Bronchial epithelial cell (primary cell): ENCODE results near the gene CLDN1. TPM values are rescaled to one million over a fixed set of nuclear protein-coding genes. Genes with fewer than 3 reads are reported as not detected.

ENCODE experiments used
- DNase-seq: peaks from one replicate; pipeline ENCODE4 v3.0.0-alpha.2; 2010; ENCODE audit warnings: low read depth
- FAIRE-seq: peaks from 2 replicates; lab custom pipeline; 2011; peaks lifted over from hg19 to GRCh38; lab: Jason Lieb, UNC
- H3K27me3 ChIP-seq: 2 replicates; pipeline ENCODE4 v1.5.1; 2011; ENCODE audit warnings: low read length; ENCODE audit not compliant: control insufficient read depth, insufficient read depth
- H3K36me3 ChIP-seq: 2 replicates; pipeline ENCODE4 v1.5.1; 2011; ENCODE audit warnings: low read length; ENCODE audit not compliant: control insufficient read depth, insufficient read depth
- H3K4me3 ChIP-seq: 2 replicates; pipeline ENCODE4 v1.5.1; 2011; ENCODE audit warnings: mild to moderate bottlenecking, low read depth, low read length, control low read depth
- CTCF ChIP-seq: IDR thresholded peaks from 2 replicates; pipeline ENCODE4 v1.5.1; 2011; ENCODE audit warnings: mild to moderate bottlenecking, moderate library complexity, low read length, control low read depth, inconsistent platforms; ENCODE audit not compliant: insufficient read depth, severe bottlenecking
- total RNA-seq: library from RNA; depleted of rRNA; stranded (reverse); fragments of >200 nt; gene quantifications from 2 replicates; pipeline ENCODE4 v1.2.1, GENCODE V29; 2014

CLDN1 gene
- total RNA-seq, 1 donor from 2014 or later = 26.6 TPM

GRCh38 chr3:190320594-190321362 is 1.5 kb downstream of the CLDN1 start:
- Histone ChIP-seq H3K36me3 (no peaks in the 10 kb centered on the region), H3K4me3 (peak overlapping the region; percentile 85), H3K27me3 (no peaks in the 10 kb centered on the region)
- no peak for TF ChIP-seq CTCF
- no peak for FAIRE-seq
- DNase-seq = no peak

GRCh38 chr3:190319660-190320059 is 2.6 kb downstream of the CLDN1 start:
- Histone ChIP-seq H3K36me3 (no peaks in the 10 kb centered on the region), H3K4me3 (peak overlapping the region; percentile 24), H3K27me3 (no peaks in the 10 kb centered on the region)
- FAIRE-seq (peak; percentile 68), DNase-seq (peak; percentile 99)
- TF ChIP-seq CTCF = no peak

GRCh38 chr3:190318666-190319065 is 3.6 kb downstream of the CLDN1 start:
- no peak for TF ChIP-seq CTCF
- Histone ChIP-seq H3K27me3 (no peaks in the 10 kb centered on the region), H3K36me3 (no peaks in the 10 kb centered on the region), H3K4me3 (no peak overlapping the region)
- peak; percentile 78 for DNase-seq
- peak; percentile 18 for FAIRE-seq

- no peak for FAIRE-seq
Measured at GRCh38 chr3:190314741-190315140, 7.5 kb downstream of the CLDN1 start.

GRCh38 chr3:190309414-190309813 is 12.8 kb downstream of the CLDN1 start:
- no peak for FAIRE-seq

More at GRCh38 chr3:190314741-190315140, 7.5 kb downstream of the CLDN1 start:
- Histone ChIP-seq H3K4me3 (no peak overlapping the region), H3K36me3 (peaks cover 9% of the 10 kb centered on the region), H3K27me3 (no peaks in the 10 kb centered on the region)
- TF ChIP-seq CTCF = no peak
- no peak for DNase-seq

More at GRCh38 chr3:190309414-190309813, 12.8 kb downstream of the CLDN1 start:
- Histone ChIP-seq H3K27me3 (no peaks in the 10 kb centered on the region), H3K4me3 (no peak overlapping the region), H3K36me3 (peaks cover 15% of the 10 kb centered on the region)
- DNase-seq = no peak
- no peak for TF ChIP-seq CTCF
